ENCODE data around the gene GALNT4.

DNA sequence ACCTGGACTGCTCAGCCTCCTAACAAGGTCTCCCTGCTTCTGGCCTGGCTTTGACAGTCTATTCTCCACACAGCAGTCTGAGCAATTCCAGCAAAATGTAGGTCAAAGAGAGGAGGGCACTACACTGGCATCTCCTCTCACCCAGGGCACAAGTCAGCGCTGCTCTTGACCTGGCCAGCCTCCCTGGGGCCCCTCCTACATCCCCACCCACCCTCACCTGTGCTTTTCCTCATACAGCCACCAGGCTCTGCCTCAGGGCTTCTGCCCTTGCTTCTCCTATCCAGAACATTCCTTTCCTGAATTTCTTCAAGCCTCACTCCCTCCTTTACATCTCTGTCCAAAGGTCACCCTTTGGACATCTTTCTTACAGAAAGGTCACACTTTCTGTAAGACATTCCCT lies 33.7 kb downstream of the GALNT4 start:
- no peak for TF ChIP-seq POLR2A (IDR thresholded peaks at IDR 0.05)
- TF ChIP-seq, protein P1, sequence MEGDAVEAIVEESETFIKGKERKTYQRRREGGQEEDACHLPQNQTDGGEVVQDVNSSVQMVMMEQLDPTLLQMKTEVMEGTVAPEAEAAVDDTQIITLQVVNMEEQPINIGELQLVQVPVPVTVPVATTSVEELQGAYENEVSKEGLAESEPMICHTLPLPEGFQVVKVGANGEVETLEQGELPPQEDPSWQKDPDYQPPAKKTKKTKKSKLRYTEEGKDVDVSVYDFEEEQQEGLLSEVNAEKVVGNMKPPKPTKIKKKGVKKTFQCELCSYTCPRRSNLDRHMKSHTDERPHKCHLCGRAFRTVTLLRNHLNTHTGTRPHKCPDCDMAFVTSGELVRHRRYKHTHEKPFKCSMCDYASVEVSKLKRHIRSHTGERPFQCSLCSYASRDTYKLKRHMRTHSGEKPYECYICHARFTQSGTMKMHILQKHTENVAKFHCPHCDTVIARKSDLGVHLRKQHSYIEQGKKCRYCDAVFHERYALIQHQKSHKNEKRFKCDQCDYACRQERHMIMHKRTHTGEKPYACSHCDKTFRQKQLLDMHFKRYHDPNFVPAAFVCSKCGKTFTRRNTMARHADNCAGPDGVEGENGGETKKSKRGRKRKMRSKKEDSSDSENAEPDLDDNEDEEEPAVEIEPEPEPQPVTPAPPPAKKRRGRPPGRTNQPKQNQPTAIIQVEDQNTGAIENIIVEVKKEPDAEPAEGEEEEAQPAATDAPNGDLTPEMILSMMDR (IDR thresholded peaks at IDR 0.05), result no peak

Data from heart left ventricle (tissue), 13 donors.